ENCODE results near the gene NAB2. TPM values are rescaled to one million over a fixed set of nuclear protein-coding genes. Genes with fewer than 3 reads are reported as not detected.

The NAB2 gene
- total and polyA plus RNA-seq, 9 of the 15 experiments (the other 6 are each of a cell fraction or from before 2014, with no cell fraction given) = 0.45 to 40.9 (median 20.4) TPM

DNA sequence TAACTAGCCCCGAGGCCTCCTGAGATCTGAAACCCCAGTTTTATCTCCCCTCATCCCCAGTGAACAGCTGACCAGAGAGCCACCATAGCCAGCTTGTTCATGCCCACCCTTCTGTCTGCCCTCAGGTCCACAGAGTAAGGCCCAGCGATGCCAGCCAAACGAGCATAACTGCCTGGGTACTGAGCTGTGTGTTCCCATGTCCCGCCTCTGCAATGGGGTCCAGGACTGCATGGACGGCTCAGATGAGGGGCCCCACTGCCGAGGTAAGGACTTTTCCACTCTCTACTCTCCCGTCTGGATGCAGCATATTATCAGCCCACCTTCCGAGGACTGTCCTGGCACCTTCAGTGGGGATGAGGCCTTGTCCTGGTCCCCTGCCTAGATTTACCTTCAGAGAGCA lies 52.3 kb downstream of the NAB2 start:
- H3K4me2 ChIP-seq (ENCODE audit: insufficient read depth, low read length) = no peak overlapping the region
- ATAC-seq (no peak), FAIRE-seq (no peak), DNase-seq (ENCODE audit: extremely low read depth in 1 of 4, low spot score in 3 of 4) (no peak)
- no peak overlapping the region for H2AFZ ChIP-seq (ENCODE audit: low read depth, low read length)
- in situ Hi-C loops (cut with MboI) = no loop called here
- H3K36me3 ChIP-seq (ENCODE audit: control insufficient read depth, insufficient read depth, low read length) = no peaks in the 10 kb centered on the region
- 0 out of 2 replicates have a peak, but pooled peaks cover 3% of the 10 kb centered on the region for H4K20me1 ChIP-seq (replicated peaks; ENCODE audit: control insufficient read depth, insufficient read depth, low read length)
- H3K9ac ChIP-seq (ENCODE audit: insufficient read depth in 1 of 2, low read depth in 2 of 2, low read length in 2 of 2) = peak overlapping the region in 1 of 2 experiments; percentile 43; a peak in 2 of 4 replicates
- intact Hi-C loops (cut with micrococcal nuclease) = no loop called here
- no peaks in the 10 kb centered on the region for H3K9me3 ChIP-seq (replicated peaks; ENCODE audit: control insufficient read depth, insufficient read depth, low read depth, low read length)
- no peaks in the 10 kb centered on the region for H3K9me1 ChIP-seq (ENCODE audit: control insufficient read depth, insufficient read depth, low read length)
- H3K27ac ChIP-seq (ENCODE audit: extremely low read depth, low read depth, low read length) = no peak overlapping the region
- no peak for TF ChIP-seq RB1 (IDR thresholded peaks at IDR 0.05; ENCODE audit: low read depth)
- TF ChIP-seq KLF6 (CRISPR knock-in tag; IDR thresholded peaks at IDR 0.05; ENCODE audit: borderline replicate concordance) = no peak
- no peak for TF ChIP-seq CBX3 (IDR thresholded peaks at IDR 0.05; ENCODE audit: borderline replicate concordance in 1 of 2, low read length in 2 of 2)
- no peak for TF ChIP-seq MTA1 (IDR thresholded peaks at IDR 0.05; ENCODE audit: borderline replicate concordance)
- TF ChIP-seq NFIC (IDR thresholded peaks at IDR 0.05) = no peak
- TF ChIP-seq MXI1 (IDR thresholded peaks at IDR 0.05; ENCODE audit: low read depth, low read length) = no peak
- no peak for TF ChIP-seq IFI16 (CRISPR knock-in tag; IDR thresholded peaks at IDR 0.05)
- no peaks in the 10 kb centered on the region for H3K79me2 ChIP-seq (ENCODE audit: control insufficient read depth, insufficient read depth, low read length)
- WGBS (ENCODE audit: insufficient coverage, low coverage, missing lambda C conversion rate) = 31% methylated on average over 8 of the region's 8 CpGs
- peaks cover 0 to 11% of the 10 kb centered on the region in 2 experiments; a peak in 2 of 5 replicates for H3K27me3 ChIP-seq (ENCODE audit: control insufficient read depth in 2 of 2, insufficient read depth in 2 of 2, low read length in 2 of 2)
- BruUV-seq (replicated peaks) = no TSS peak
- H3K4me3 ChIP-seq = no peak overlapping the region
- ChIA-PET POLR2A (interaction anchor here (0.5 to 2.2 kb wide), 3 partner anchors 9 to 696 kb away, joined by 3 to 6 read pairs (median 3); partner anchors contain the start of gene LRP1), CTCF (ENCODE audit: low intra/inter-chr PET ratio) (no interaction called here)
- H3K4me1 ChIP-seq (replicated peaks in 1 of 2; ENCODE audit: control insufficient read depth in 2 of 2, insufficient read depth in 2 of 2, low read length in 2 of 2) = peaks cover 14 to 18% of the 10 kb centered on the region in 2 experiments; a peak in 3 of 5 replicates

Measured in K562 (cell line).